HepG2 (cell line): ENCODE measurements around the gene SLC66A3. TPM values are rescaled to one million over a fixed set of nuclear protein-coding genes. Genes with fewer than 3 reads are reported as not detected.

Experiments used
- ATAC-seq: fragments of 200-7000 bp; cut with Tn5 transposase; 3 replicates; pipeline ENCODE4 v1.9.1; 2020; ENCODE audit warnings: mild to moderate bottlenecking, moderate library complexity
- BruUV-seq: library from RNA; stranded (reverse); fragments of 400-500 nt; replicated peaks from 2 replicates; lab custom pipeline; 2021; lab: Mats Ljungman, UMichigan
- CTCF ChIA-PET: fragments of 300-600 bp; formaldehyde crosslinking; extraction: SDS; loops from one replicate; lab custom pipeline; 2021; ENCODE audit warnings: low total read pairs, inconsistent platforms, low intra/inter-chr PET ratio; lab: Yijun Ruan, JAX
- POLR2A ChIA-PET: fragments of 350-600 bp; sonication (Branson Sonifier 250); formaldehyde crosslinking; loops from one replicate; lab custom pipeline; 2020; ENCODE audit warnings: antibody characterized with exemption, inconsistent platforms; lab: Yijun Ruan, JAX
- DNase-seq: peaks from one replicate; pipeline ENCODE4 v3.0.0-alpha.2; 2015; ENCODE audit warnings: low spot score
- FAIRE-seq: peaks from 3 replicates; lab custom pipeline; 2011; peaks lifted over from hg19 to GRCh38; lab: Jason Lieb, UNC
- H2AFZ ChIP-seq: one replicate; pipeline ENCODE4 v1.6.1; 2011; ENCODE audit warnings: low read length, inconsistent platforms
- H3K27ac ChIP-seq: fragments of 300-600 bp; 3 replicates; pipeline ENCODE4 v1.8.0; 2011; ENCODE audit warnings: mixed run types, mild to moderate bottlenecking, mixed read lengths, low read length, inconsistent platforms; ENCODE audit not compliant: insufficient read depth; ENCODE audit errors: extremely low read length
- H3K27me3 ChIP-seq, 2 experiments: fragments of 200-600 bp in 1 of 2; 2 replicates in 1 of 2; 3 replicates in 1 of 2; pipeline versions ENCODE4 v1.6.0 to v1.8.0; 2011; ENCODE audit warnings: low read length in 2 of 2, mild to moderate bottlenecking in 2 of 2, moderate library complexity in 2 of 2, inconsistent platforms in 1 of 2; ENCODE audit not compliant: insufficient read depth in 2 of 2, control insufficient read depth in 1 of 2
- H3K36me3 ChIP-seq, 2 experiments: fragments of 200-600 bp in 1 of 2; replicated peaks in 1 of 2; 2 replicates in 1 of 2; 3 replicates in 1 of 2; pipeline versions ENCODE4 v1.5.1 to v1.8.0; 2011; ENCODE audit warnings: low read length in 2 of 2, inconsistent platforms in 1 of 2; ENCODE audit not compliant: insufficient read depth in 2 of 2, control insufficient read depth in 1 of 2
- H3K4me1 ChIP-seq: 2 replicates; pipeline ENCODE4 v1.5.1; 2012; ENCODE audit warnings: low read length, inconsistent platforms; ENCODE audit not compliant: insufficient read depth
- H3K4me2 ChIP-seq: 2 replicates; pipeline ENCODE4 v1.6.0; 2011; ENCODE audit warnings: low read depth, low read length, inconsistent platforms
- H3K4me3 ChIP-seq, 3 experiments: fragments of 200-600 bp in 1 of 3; sonication (generic), shearing (Covaris generic) in 1 of 3; replicated peaks in 1 of 3; 2 replicates each; pipeline ENCODE4 v1.5.1; 2011 to 2016; ENCODE audit warnings: low read length in 3 of 3, inconsistent platforms in 2 of 3, low read depth in 2 of 3, mild to moderate bottlenecking in 2 of 3, control low read depth in 1 of 3, mixed read lengths in 1 of 3; ENCODE audit not compliant: insufficient read depth in 1 of 3
- H3K79me2 ChIP-seq: one replicate; pipeline ENCODE4 v1.6.1; 2011; ENCODE audit warnings: low read length, inconsistent platforms; ENCODE audit not compliant: insufficient read depth
- H3K9ac ChIP-seq: 2 replicates; pipeline ENCODE4 v1.6.0; 2011; ENCODE audit warnings: mild to moderate bottlenecking, low read depth, low read length, inconsistent platforms; ENCODE audit not compliant: insufficient read depth
- H3K9me3 ChIP-seq: 2 replicates; pipeline ENCODE4 v1.5.1; 2012; ENCODE audit warnings: mild to moderate bottlenecking, low read length
- H4K20me1 ChIP-seq: 2 replicates; pipeline ENCODE4 v1.6.0; 2011; ENCODE audit warnings: inconsistent platforms, mild to moderate bottlenecking, low read length, moderate library complexity; ENCODE audit not compliant: insufficient read depth
- HMG20A ChIP-seq: IDR thresholded peaks from 2 replicates; pipeline ENCODE4 v1.6.1; 2016; ENCODE audit warnings: borderline replicate concordance
- NR2F1 ChIP-seq, 2 experiments: fragments of 450-650 bp in 1 of 2; formaldehyde crosslinking in 1 of 2; IDR thresholded peaks; 2 replicates each; pipeline versions ENCODE4 v1.5.0 to v1.6.1; 2016 to 2020; ENCODE audit warnings: mild to moderate bottlenecking in 1 of 2, missing compliant biosample characterization in 1 of 2, missing genetic modification reagents in 1 of 2, moderate library complexity in 1 of 2
- SCMH1 ChIP-seq: sonication (generic); formaldehyde crosslinking; IDR thresholded peaks from 2 replicates; pipeline ENCODE4 v1.9.0; 2021; ENCODE audit warnings: missing genetic modification reagents, mild to moderate bottlenecking, borderline replicate concordance
- THAP11 ChIP-seq: IDR thresholded peaks from 2 replicates; pipeline ENCODE4 v1.6.1; 2016; ENCODE audit warnings: missing biosample characterization, missing genetic modification reagents
- ZNF142 ChIP-seq: sonication (generic); formaldehyde crosslinking; IDR thresholded peaks from 2 replicates; pipeline ENCODE4 v1.4.0; 2020; ENCODE audit warnings: missing genetic modification reagents
- in situ Hi-C: cut with HindIII; loops from 2 replicates; pipeline ENCODE4 v1.10.0; 2017; ENCODE audit warnings: low pct_unique_long_range_greater_than_20kb; ENCODE audit not compliant: extremely low pct_ligation_motif_present
- intact Hi-C: fragments of 100-400 bp; cut with micrococcal nuclease; formaldehyde crosslinking; loops from one replicate; pipeline ENCODE4 v1.10.0; 2022; ENCODE audit not compliant: unreplicated experiment
- polyA plus RNA-seq, 8 experiments: library from polyadenylated mRNA; depleted of rRNA in 3 of 8; stranded (reverse) in 7 of 8; unstranded in 1 of 8; fragments of >200 nt; fragmentation: Illumina TruSeq in 4 of 8; extraction: Trizol in 4 of 8; gene quantifications; 2 replicates each; pipeline versions ENCODE4 v1.2.1 to v1.2.3, GENCODE V29; 2011 to 2016; ENCODE audit warnings: low read depth in 4 of 8, missing spikeins in 1 of 8, mixed read lengths in 1 of 8; ENCODE audit not compliant: insufficient read depth in 1 of 8
- total RNA-seq, 5 experiments: library from RNA; depleted of rRNA; stranded (reverse); fragments of >200 nt; fragmentation: Illumina TruSeq; extraction: Trizol; gene quantifications; 2 replicates each; pipeline ENCODE4 v1.2.3, GENCODE V29; 2016; ENCODE audit warnings: low read depth in 1 of 5
- TF ChIP-seq, protein P1 (sequence below): sonication (generic); formaldehyde crosslinking; conservative IDR thresholded peaks from 2 replicates; pipeline ENCODE4 v1.4.0; 2020; ENCODE audit warnings: missing genetic modification reagents
- TF ChIP-seq, protein P2 (sequence below), 2 experiments: fragments of 450-650 bp in 1 of 2; sonication (generic) in 1 of 2; formaldehyde crosslinking in 1 of 2; IDR thresholded peaks; 2 replicates each; pipeline versions ENCODE4 v1.6.1 to v1.8.0; 2016 to 2022; ENCODE audit warnings: antibody characterized with exemption in 1 of 2, mild to moderate bottlenecking in 1 of 2, missing genetic modification reagents in 1 of 2

Gene SLC66A3
- total and polyA plus RNA-seq, 2 of the 13 experiments (the other 11 are each of a cell fraction or from before 2014, with no cell fraction given) = 2.2 to 3.7 TPM

- DNase-seq (no peak), FAIRE-seq (no peak), ATAC-seq (no peak)
- Histone ChIP-seq H2AFZ (no peak overlapping the region), H3K4me1 (no peaks in the 10 kb centered on the region), H3K36me3 (peaks cover 32 to 89% of the 10 kb centered on the region in 2 experiments), H3K79me2 (no peaks in the 10 kb centered on the region), H3K9ac (no peak overlapping the region), H3K4me2 (no peak overlapping the region), H4K20me1 (no peaks in the 10 kb centered on the region), H3K27me3 (no peaks in the 10 kb centered on the region), H3K27ac (no peak overlapping the region), H3K4me3 (no peak overlapping the region), H3K9me3 (no peaks in the 10 kb centered on the region)
- POLR2A ChIA-PET = no interaction called here
- in situ Hi-C loops (no loop called here), intact Hi-C loops (no loop called here)
- CTCF ChIA-PET = no interaction called here
- BruUV-seq = no TSS peak
- TF ChIP-seq SCMH1 (CRISPR knock-in tag) (no peak), THAP11 (CRISPR knock-in tag) (no peak), ZNF142 (CRISPR knock-in tag) (no peak), NR2F1 (CRISPR knock-in tag; IDR thresholded peaks at IDR 0.05) (no peak), HMG20A (CRISPR knock-in tag) (no peak)
- TF ChIP-seq, protein P1, sequence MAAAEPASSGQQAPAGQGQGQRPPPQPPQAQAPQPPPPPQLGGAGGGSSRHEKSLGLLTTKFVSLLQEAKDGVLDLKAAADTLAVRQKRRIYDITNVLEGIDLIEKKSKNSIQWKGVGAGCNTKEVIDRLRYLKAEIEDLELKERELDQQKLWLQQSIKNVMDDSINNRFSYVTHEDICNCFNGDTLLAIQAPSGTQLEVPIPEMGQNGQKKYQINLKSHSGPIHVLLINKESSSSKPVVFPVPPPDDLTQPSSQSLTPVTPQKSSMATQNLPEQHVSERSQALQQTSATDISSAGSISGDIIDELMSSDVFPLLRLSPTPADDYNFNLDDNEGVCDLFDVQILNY = no peak
- TF ChIP-seq, protein P2, sequence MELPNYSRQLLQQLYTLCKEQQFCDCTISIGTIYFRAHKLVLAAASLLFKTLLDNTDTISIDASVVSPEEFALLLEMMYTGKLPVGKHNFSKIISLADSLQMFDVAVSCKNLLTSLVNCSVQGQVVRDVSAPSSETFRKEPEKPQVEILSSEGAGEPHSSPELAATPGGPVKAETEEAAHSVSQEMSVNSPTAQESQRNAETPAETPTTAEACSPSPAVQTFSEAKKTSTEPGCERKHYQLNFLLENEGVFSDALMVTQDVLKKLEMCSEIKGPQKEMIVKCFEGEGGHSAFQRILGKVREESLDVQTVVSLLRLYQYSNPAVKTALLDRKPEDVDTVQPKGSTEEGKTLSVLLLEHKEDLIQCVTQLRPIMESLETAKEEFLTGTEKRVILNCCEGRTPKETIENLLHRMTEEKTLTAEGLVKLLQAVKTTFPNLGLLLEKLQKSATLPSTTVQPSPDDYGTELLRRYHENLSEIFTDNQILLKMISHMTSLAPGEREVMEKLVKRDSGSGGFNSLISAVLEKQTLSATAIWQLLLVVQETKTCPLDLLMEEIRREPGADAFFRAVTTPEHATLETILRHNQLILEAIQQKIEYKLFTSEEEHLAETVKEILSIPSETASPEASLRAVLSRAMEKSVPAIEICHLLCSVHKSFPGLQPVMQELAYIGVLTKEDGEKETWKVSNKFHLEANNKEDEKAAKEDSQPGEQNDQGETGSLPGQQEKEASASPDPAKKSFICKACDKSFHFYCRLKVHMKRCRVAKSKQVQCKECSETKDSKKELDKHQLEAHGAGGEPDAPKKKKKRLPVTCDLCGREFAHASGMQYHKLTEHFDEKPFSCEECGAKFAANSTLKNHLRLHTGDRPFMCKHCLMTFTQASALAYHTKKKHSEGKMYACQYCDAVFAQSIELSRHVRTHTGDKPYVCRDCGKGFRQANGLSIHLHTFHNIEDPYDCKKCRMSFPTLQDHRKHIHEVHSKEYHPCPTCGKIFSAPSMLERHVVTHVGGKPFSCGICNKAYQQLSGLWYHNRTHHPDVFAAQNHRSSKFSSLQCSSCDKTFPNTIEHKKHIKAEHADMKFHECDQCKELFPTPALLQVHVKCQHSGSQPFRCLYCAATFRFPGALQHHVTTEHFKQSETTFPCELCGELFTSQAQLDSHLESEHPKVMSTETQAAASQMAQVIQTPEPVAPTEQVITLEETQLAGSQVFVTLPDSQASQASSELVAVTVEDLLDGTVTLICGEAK (IDR thresholded peaks at IDR 0.05) = no peak
- TF ChIP-seq, protein P2 (CRISPR knock-in tag; IDR thresholded peaks at IDR 0.05) = no peak
Measured at GRCh38 chr2:11208083-11208482, 52.8 kb downstream of the SLC66A3 start.
